OCI-LY7 (cell line): ENCODE data around the gene COPG1. TPM values are rescaled to one million over a fixed set of nuclear protein-coding genes. Genes with fewer than 3 reads are reported as not detected.
A peak's percentile ranks its signal among the peaks of the same experiment; 100 is the strongest.

Experiments used
- BruUV-seq: library from RNA; stranded (reverse); fragments of 400-500 nt; replicated peaks from 2 replicates; lab custom pipeline; 2021; lab: Mats Ljungman, UMichigan
- CTCF ChIA-PET: fragments of 300-600 bp; sonication (Branson Sonifier 250); formaldehyde crosslinking; loops from one replicate; lab custom pipeline; 2022; ENCODE audit warnings: antibody characterized with exemption; ENCODE audit not compliant: unreplicated experiment; lab: Charles Lee
- POLR2A ChIA-PET: fragments of 300-600 bp; sonication (Branson Sonifier 250); formaldehyde crosslinking; loops from one replicate; lab custom pipeline; 2022; ENCODE audit warnings: antibody characterized with exemption; lab: Charles Lee
- DNase-seq: peaks from one replicate; pipeline ENCODE4 v3.0.0-alpha.2; 2015; ENCODE audit warnings: low spot score
- H2AFZ ChIP-seq: fragments of 200-600 bp; sonication (generic), shearing (Covaris generic); 2 replicates; pipeline ENCODE4 v1.6.1; 2014; ENCODE audit warnings: mild to moderate bottlenecking, antibody characterized with exemption, low read length, moderate library complexity
- H3K27ac ChIP-seq: fragments of 200-600 bp; sonication (generic); 2 replicates; pipeline ENCODE4 v1.5.1; 2014; ENCODE audit warnings: mixed run types, low read depth, mild to moderate bottlenecking, moderate library complexity, low read length, inconsistent platforms; ENCODE audit not compliant: poor library complexity, severe bottlenecking
- H3K36me3 ChIP-seq: fragments of 200-600 bp; sonication (generic); 2 replicates; pipeline ENCODE4 v1.6.1; 2014; ENCODE audit warnings: mild to moderate bottlenecking, antibody characterized with exemption, low read length, moderate library complexity, mixed read lengths; ENCODE audit not compliant: insufficient read depth
- H3K4me1 ChIP-seq: fragments of 200-600 bp; sonication (generic); 2 replicates; pipeline ENCODE4 v1.5.1; 2014; ENCODE audit warnings: mild to moderate bottlenecking, low read length; ENCODE audit not compliant: insufficient read depth, poor library complexity, severe bottlenecking
- H3K4me2 ChIP-seq: fragments of 200-600 bp; sonication (generic); 2 replicates; pipeline ENCODE4 v1.6.1; 2014; ENCODE audit warnings: mild to moderate bottlenecking, low read length
- H3K4me3 ChIP-seq: fragments of 200-600 bp; sonication (generic); 2 replicates; pipeline ENCODE4 v1.5.1; 2014; ENCODE audit warnings: mild to moderate bottlenecking, low read depth, low read length; ENCODE audit not compliant: poor library complexity, severe bottlenecking
- H3K79me2 ChIP-seq: fragments of 200-600 bp; sonication (generic); 2 replicates; pipeline ENCODE4 v1.6.1; 2016; ENCODE audit warnings: low read depth, mild to moderate bottlenecking, low read length, moderate library complexity, mixed read lengths; ENCODE audit not compliant: insufficient read depth
- H3K9me2 ChIP-seq: fragments of 200-600 bp; sonication (generic); 2 replicates; pipeline ENCODE4 v1.6.1; 2016; ENCODE audit warnings: mild to moderate bottlenecking, low read length, mixed read lengths; ENCODE audit not compliant: insufficient read depth
- H3K9me3 ChIP-seq: fragments of 200-600 bp; sonication (generic); 2 replicates; pipeline ENCODE4 v1.6.1; 2014; ENCODE audit warnings: mild to moderate bottlenecking, mixed run types, low read length, mixed read lengths
- H4K20me1 ChIP-seq: fragments of 200-600 bp; sonication (generic); 2 replicates; pipeline ENCODE4 v1.6.1; 2014; ENCODE audit warnings: mild to moderate bottlenecking, antibody characterized with exemption, low read length, moderate library complexity, mixed read lengths; ENCODE audit not compliant: insufficient read depth
- EZH2phosphoT487 ChIP-seq: fragments of 200-600 bp; sonication (generic); IDR thresholded peaks from 2 replicates; pipeline ENCODE4 v1.6.1; 2018; ENCODE audit warnings: low read depth, borderline replicate concordance, mild to moderate bottlenecking, mixed run types, antibody characterized with exemption, low read length, moderate library complexity, mixed read lengths
- intact Hi-C: fragments of 100-400 bp; cut with micrococcal nuclease; formaldehyde crosslinking; loops from one replicate; pipeline ENCODE4 v1.10.0; 2022; ENCODE audit not compliant: unreplicated experiment
- total RNA-seq, 2 experiments: library from RNA; depleted of rRNA in 1 of 2; stranded (reverse); fragments of >200 nt in 1 of 2; shearing (Covaris generic) in 1 of 2; gene quantifications; 2 replicates each; pipeline ENCODE4 v1.2.3, GENCODE V29; 2014 to 2022
- TF ChIP-seq, protein P1 (sequence below): fragments of 200-600 bp; sonication (generic); conservative IDR thresholded peaks from 2 replicates; pipeline ENCODE4 v1.5.1; 2014; ENCODE audit warnings: mild to moderate bottlenecking, antibody characterized with exemption, low read length, moderate library complexity, mixed read lengths

Gene COPG1
- total RNA-seq, 2 experiments from 2014 or later: 91.9 to 182 TPM

DNA sequence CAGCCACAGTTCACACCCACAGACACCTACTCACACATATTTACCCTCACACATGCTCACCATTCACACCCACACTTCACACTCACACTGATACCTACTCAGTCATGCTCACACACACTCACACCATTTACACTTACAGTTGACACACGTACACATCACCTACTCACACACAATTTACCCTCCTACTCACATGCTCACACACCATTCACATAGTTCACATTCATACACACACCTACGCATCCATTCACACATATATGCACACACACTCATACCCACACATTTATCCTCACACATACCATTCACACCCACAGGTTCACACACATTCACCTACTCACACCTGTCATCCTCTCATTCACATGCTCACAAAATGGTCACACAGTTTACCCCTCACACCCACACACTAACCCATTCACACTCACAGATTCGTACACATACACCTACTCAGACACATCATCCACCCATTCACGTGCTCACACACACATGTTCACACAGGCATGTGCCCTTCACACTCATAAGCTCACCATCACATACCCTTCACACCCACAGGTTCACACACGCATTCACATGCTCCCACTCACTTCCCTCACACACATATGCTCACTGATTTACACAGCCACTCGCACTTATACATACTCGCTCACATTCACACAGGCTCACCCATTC is 71.5 kb downstream of the COPG1 start:
- Histone ChIP-seq H3K9me2 (no peaks in the 10 kb centered on the region), H3K27ac (no peak overlapping the region), H3K36me3 (no peaks in the 10 kb centered on the region), H2AFZ (no peak overlapping the region), H3K9me3 (no peaks in the 10 kb centered on the region), H3K79me2 (no peaks in the 10 kb centered on the region), H4K20me1 (no peaks in the 10 kb centered on the region), H3K4me1 (peaks cover 22% of the 10 kb centered on the region), H3K4me3 (no peak overlapping the region), H3K4me2 (no peak overlapping the region)
- no peak for DNase-seq
- CTCF ChIA-PET: no interaction called here
- POLR2A ChIA-PET: no interaction called here
- BruUV-seq: no TSS peak
- intact Hi-C loops: no loop called here
- no peak for TF ChIP-seq EZH2phosphoT487
- TF ChIP-seq, protein P1, sequence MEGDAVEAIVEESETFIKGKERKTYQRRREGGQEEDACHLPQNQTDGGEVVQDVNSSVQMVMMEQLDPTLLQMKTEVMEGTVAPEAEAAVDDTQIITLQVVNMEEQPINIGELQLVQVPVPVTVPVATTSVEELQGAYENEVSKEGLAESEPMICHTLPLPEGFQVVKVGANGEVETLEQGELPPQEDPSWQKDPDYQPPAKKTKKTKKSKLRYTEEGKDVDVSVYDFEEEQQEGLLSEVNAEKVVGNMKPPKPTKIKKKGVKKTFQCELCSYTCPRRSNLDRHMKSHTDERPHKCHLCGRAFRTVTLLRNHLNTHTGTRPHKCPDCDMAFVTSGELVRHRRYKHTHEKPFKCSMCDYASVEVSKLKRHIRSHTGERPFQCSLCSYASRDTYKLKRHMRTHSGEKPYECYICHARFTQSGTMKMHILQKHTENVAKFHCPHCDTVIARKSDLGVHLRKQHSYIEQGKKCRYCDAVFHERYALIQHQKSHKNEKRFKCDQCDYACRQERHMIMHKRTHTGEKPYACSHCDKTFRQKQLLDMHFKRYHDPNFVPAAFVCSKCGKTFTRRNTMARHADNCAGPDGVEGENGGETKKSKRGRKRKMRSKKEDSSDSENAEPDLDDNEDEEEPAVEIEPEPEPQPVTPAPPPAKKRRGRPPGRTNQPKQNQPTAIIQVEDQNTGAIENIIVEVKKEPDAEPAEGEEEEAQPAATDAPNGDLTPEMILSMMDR: no peak

DNA sequence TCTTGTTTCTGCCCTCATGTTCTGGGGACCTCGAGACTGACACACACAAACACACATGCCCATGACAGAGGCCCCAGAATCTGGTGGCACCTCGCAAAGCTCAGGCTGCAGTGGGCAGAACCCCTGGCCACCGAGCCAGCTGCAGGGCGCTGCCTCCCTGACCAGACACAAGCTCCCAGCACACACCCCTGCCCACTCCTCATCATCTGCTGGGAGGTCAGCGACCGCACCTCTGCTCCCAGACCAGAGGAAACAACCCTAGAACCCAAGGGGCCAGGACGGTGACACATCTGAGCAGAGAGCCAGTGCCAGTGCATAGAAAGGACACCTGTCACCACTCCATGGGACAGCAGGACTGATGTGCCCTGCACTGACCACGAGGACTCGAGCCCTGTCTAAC is 72.5 kb downstream of the COPG1 start:
- no peaks in the 10 kb centered on the region for H4K20me1 ChIP-seq
- ChIA-PET CTCF (no interaction called here), POLR2A (no interaction called here)
- no peak overlapping the region for H3K4me2 ChIP-seq
- H3K4me3 ChIP-seq: no peak overlapping the region
- H3K4me1 ChIP-seq: peaks cover 19% of the 10 kb centered on the region
- intact Hi-C loops: no loop called here
- no peak for DNase-seq
- no peaks in the 10 kb centered on the region for H3K9me3 ChIP-seq
- no peak for TF ChIP-seq EZH2phosphoT487
- TF ChIP-seq, protein P1: no peak
- H3K9me2 ChIP-seq: no peaks in the 10 kb centered on the region
- no peak overlapping the region for H2AFZ ChIP-seq
- H3K36me3 ChIP-seq: no peaks in the 10 kb centered on the region
- no peak overlapping the region for H3K27ac ChIP-seq
- no TSS peak for BruUV-seq
- H3K79me2 ChIP-seq: no peaks in the 10 kb centered on the region

DNA sequence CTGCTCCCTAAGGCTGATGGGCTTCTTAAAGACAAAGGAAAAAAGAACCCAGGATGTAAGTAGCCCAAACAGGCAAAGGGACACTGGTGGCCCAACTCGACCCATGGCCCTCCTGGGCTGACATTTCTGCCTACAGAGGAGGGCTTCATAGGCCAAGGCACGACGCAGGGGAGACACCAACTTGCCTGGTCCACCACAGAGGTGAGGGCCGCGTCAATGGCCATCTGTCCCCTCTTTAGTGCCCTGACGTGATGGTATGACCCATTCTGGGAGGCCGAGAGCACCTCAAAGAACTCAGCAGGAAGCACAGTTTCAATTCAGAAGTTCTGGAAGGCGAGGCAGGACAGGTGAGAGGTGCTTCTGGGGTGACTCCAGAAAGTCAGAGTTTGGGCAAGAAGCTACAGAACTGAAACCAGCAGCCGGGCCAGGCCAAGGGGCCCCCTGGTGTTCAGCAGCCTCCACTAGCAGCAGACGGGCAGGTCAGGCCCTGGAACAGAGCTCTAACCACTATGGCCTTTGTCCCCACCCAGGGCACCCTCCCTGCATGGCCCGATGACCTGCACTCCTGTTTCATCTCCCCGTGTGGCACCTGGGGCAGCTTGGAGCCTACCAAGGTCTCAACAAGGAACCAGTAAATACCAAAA is 74.4 kb downstream of the COPG1 start:
- no peak overlapping the region for H3K4me3 ChIP-seq
- H3K9me3 ChIP-seq: no peaks in the 10 kb centered on the region
- DNase-seq: peak; percentile 48
- POLR2A ChIA-PET: no interaction called here
- intact Hi-C loops: no loop called here
- no TSS peak for BruUV-seq
- no peaks in the 10 kb centered on the region for H4K20me1 ChIP-seq
- H3K4me1 ChIP-seq: peaks cover 6% of the 10 kb centered on the region
- no peak overlapping the region for H3K4me2 ChIP-seq
- H2AFZ ChIP-seq: no peak overlapping the region
- no peak for TF ChIP-seq EZH2phosphoT487
- TF ChIP-seq, protein P1: peak; percentile 62
- H3K9me2 ChIP-seq: no peaks in the 10 kb centered on the region
- no peaks in the 10 kb centered on the region for H3K79me2 ChIP-seq
- no peaks in the 10 kb centered on the region for H3K36me3 ChIP-seq
- H3K27ac ChIP-seq: no peak overlapping the region
- CTCF ChIA-PET: interaction anchor here (0.6 kb wide), 1 partner anchor 353 kb away, joined by 3 read pairs; no protein-coding TSS in a partner anchor
